CD4-positive, alpha-beta T cell (primary cell): ENCODE measurements around the gene RIGI. TPM values are rescaled to one million over a fixed set of nuclear protein-coding genes. Genes with fewer than 3 reads are reported as not detected.

Experiments used
- ATAC-seq: fragments of 200-7000 bp; cut with Tn5 transposase; one replicate; pipeline ENCODE4 v1.10.0; 2022; ENCODE audit warnings: mild to moderate bottlenecking; ENCODE audit not compliant: poor library complexity
- CTCF ChIA-PET: fragments of 350-600 bp; sonication (Branson Sonifier 250); formaldehyde crosslinking; loops from one replicate; lab custom pipeline; 2021; ENCODE audit warnings: antibody characterized with exemption, inconsistent platforms; lab: Charles Lee
- POLR2A ChIA-PET: fragments of 350-600 bp; sonication (Branson Sonifier 250); formaldehyde crosslinking; loops from one replicate; lab custom pipeline; 2021; ENCODE audit warnings: antibody characterized with exemption, inconsistent platforms; lab: Charles Lee
- DNase-seq, 14 experiments: peaks; one replicate each; pipeline ENCODE4 v3.0.0-alpha.2; 2013 to 2020; ENCODE audit warnings: mixed read lengths in 2 of 14
- H3K27ac ChIP-seq, 2 donors: one replicate each; pipeline versions ENCODE4 v1.5.1 to v1.7.0; 2013; ENCODE audit warnings: low read length in 2 of 2, low read depth in 1 of 2, mild to moderate bottlenecking in 1 of 2
- H3K27me3 ChIP-seq, 2 experiments: 1 replicate in 1 of 2; 2 replicates in 1 of 2; pipeline versions ENCODE4 v1.6.1 to v1.7.0; 2013; ENCODE audit warnings: low read length in 2 of 2, control low read depth in 1 of 2, mild to moderate bottlenecking in 1 of 2, moderate library complexity in 1 of 2; ENCODE audit not compliant: insufficient read depth in 2 of 2, control insufficient read depth in 1 of 2
- H3K36me3 ChIP-seq: one replicate; pipeline ENCODE4 v1.6.1; 2013; ENCODE audit warnings: low read length, control low read depth; ENCODE audit not compliant: insufficient read depth
- H3K4me1 ChIP-seq: one replicate; pipeline ENCODE4 v1.6.1; 2013; ENCODE audit warnings: low read length, control low read depth; ENCODE audit not compliant: insufficient read depth
- H3K4me3 ChIP-seq: one replicate; pipeline ENCODE4 v1.5.1; 2013; ENCODE audit warnings: mild to moderate bottlenecking, low read length, moderate library complexity
- H3K9me3 ChIP-seq, 2 experiments: 1 replicate in 1 of 2; 2 replicates in 1 of 2; pipeline versions ENCODE4 v1.6.1 to v1.7.0; 2013; ENCODE audit warnings: low read length in 2 of 2, mild to moderate bottlenecking in 2 of 2, control low read depth in 1 of 2, moderate library complexity in 1 of 2; ENCODE audit not compliant: control insufficient read depth in 1 of 2, insufficient read depth in 1 of 2
- H3K27ac Mint-ChIP-seq: one replicate; pipeline ENCODE4 v1.8.0; 2020; ENCODE audit warnings: mixed read lengths
- H3K27me3 Mint-ChIP-seq: one replicate; pipeline ENCODE4 v1.8.0; 2021; ENCODE audit warnings: mixed read lengths
- H3K36me3 Mint-ChIP-seq: one replicate; pipeline ENCODE4 v1.8.0; 2021; ENCODE audit warnings: low read depth, mixed read lengths
- H3K4me1 Mint-ChIP-seq: one replicate; pipeline ENCODE4 v1.8.0; 2021; ENCODE audit warnings: low read depth, mixed read lengths
- H3K4me3 Mint-ChIP-seq: one replicate; pipeline ENCODE4 v1.8.0; 2020; ENCODE audit warnings: mild to moderate bottlenecking, mixed read lengths
- H3K9me3 Mint-ChIP-seq: one replicate; pipeline ENCODE4 v1.8.0; 2020; ENCODE audit warnings: mixed read lengths
- intact Hi-C, 2 experiments: fragments of 100-400 bp; cut with DNase I in 1 of 2; cut with micrococcal nuclease in 1 of 2; formaldehyde crosslinking; loops; one replicate each; pipeline versions ENCODE4 v1.15.1 to v1.9.0; 2023 to 2025; cut with DNase I, micrococcal nuclease
- polyA plus RNA-seq, 2 donors: library from polyadenylated mRNA; unstranded; fragments of 120-200 nt; gene quantifications; one replicate each; pipeline ENCODE4 v1.2.1, GENCODE V29; 2013
- total RNA-seq, 174 experiments: library from RNA in 2 of 174; stranded (reverse) in 2 of 174; gene quantifications; one replicate each; pipeline ENCODE4 v1.2.3 and lab custom pipeline; 2021 to 2026
- TF ChIP-seq, protein P1 (sequence below): fragments of 200-600 bp; IDR thresholded peaks from one replicate; pipeline ENCODE4 v1.8.0; 2022; ENCODE audit warnings: antibody characterized with exemption, mild to moderate bottlenecking

Gene RIGI
- total RNA-seq (1 to 10 TPM; 4.9 to 5.0 TPM), total RNA-seq (lab: John Stamatoyannopoulos, UW) (0.61 to 47.1 (median 12.1) reads per million in 172 experiments)
- 21.3 TPM for polyA plus RNA-seq (2013, experiment 1 of 2)
- 23.0 TPM for polyA plus RNA-seq (2013, experiment 2 of 2)

DNA sequence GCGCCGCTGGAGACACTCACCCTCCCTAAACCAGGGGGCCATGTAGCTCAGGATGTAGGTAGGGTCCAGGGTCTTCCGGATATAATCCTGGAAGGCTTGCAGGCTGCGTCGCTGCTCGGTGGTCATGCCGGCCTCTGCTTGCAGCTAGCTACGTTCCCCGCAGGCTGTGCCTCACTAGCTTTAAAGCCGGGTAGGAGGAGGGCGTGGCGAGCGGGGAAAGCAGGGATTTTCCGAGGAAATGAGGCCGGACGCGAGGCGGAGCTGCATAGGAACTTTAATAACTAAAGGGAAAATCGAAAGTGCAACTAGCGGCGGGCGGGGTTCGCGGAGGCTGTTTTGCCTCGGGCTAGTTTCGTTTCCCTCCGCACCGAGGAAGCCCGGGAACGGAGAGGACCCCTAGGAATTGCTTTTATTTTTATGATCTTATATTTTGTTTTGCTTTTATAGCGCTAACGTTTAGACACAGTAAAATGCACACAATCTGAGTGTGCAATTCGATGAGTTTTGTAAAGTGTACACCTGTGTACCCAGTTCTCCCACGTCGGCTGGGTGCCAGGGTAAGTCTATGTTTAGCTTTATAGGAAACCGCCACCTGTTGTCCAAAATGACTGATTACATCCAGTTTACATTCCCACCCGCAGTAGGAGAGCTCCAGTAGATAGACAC, at the start of gene RIGI:
Gene RIGI (minus strand): TSS at position 156 of the 666 bp plus-strand sequence. CDS start 30 bp downstream, at position 126.
- intact Hi-C loops = loop anchor here (1.0 to 10.0 kb wide), 5 partner anchors 26 to 147 kb away; partner anchors contain the start of genes SMIM27 (in 1 of the 2) and TOPORS (in 1 of the 2)
- Histone ChIP-seq H3K4me3 (peak within 1 kb of the TSS; percentile 91), H3K27me3 (no peaks in the 10 kb centered on the region), H3K36me3 (peaks cover 2% of the 10 kb centered on the region), H3K4me1 (peaks cover 20% of the 10 kb centered on the region), H3K9me3 (no peaks in the 10 kb centered on the region), H3K27ac (peak within 1 kb of the TSS; percentile 83 to 91)
- Mint-ChIP-seq H3K27ac (peak within 1 kb of the TSS; percentile 93), H3K4me1 (peaks cover 57% of the 10 kb centered on the region), H3K4me3 (peak within 1 kb of the TSS; percentile 96), H3K9me3 (no peaks in the 10 kb centered on the region), H3K27me3 (no peaks in the 10 kb centered on the region), H3K36me3 (peaks cover 47% of the 10 kb centered on the region)
- POLR2A ChIA-PET = interaction anchor here (0.6 to 4.4 kb wide), 18 partner anchors 9 to 641 kb away, joined by 3 to 127 read pairs (median 4); partner anchors contain the start of genes ACO1, NDUFB6, SMIM27 and TOPORS
- TF ChIP-seq, protein P1, sequence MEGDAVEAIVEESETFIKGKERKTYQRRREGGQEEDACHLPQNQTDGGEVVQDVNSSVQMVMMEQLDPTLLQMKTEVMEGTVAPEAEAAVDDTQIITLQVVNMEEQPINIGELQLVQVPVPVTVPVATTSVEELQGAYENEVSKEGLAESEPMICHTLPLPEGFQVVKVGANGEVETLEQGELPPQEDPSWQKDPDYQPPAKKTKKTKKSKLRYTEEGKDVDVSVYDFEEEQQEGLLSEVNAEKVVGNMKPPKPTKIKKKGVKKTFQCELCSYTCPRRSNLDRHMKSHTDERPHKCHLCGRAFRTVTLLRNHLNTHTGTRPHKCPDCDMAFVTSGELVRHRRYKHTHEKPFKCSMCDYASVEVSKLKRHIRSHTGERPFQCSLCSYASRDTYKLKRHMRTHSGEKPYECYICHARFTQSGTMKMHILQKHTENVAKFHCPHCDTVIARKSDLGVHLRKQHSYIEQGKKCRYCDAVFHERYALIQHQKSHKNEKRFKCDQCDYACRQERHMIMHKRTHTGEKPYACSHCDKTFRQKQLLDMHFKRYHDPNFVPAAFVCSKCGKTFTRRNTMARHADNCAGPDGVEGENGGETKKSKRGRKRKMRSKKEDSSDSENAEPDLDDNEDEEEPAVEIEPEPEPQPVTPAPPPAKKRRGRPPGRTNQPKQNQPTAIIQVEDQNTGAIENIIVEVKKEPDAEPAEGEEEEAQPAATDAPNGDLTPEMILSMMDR = peak; percentile 72
- peak; percentile 82 for ATAC-seq
- CTCF ChIA-PET = interaction anchor here (0.7 to 3.1 kb wide), 14 partner anchors 12 to 147 kb away, joined by 3 to 35 read pairs (median 4); partner anchors contain the start of genes ACO1, NDUFB6, SMIM27 and TOPORS
- peak; percentile 56 to 93 (median 72) for DNase-seq

DNA sequence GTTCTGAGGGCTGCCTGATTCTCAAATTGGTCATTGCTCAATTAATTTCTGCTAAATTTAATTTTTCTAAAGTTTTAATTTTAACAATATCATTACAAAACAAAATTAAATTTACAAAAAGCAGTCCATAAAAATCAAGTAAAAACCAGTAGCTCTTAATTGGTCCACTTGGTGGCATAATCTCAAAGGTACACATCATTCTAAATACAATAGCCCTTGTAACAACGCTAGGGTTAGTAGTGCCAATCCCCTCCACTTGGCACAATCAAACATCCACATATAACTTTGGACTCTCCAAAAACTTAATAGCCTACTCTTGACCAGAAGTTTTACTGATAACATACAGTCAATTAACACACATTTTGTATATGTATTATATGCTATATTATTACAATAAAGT, 48.9 kb upstream of the RIGI start:
- Mint-ChIP-seq H3K4me3 (no peak overlapping the region), H3K36me3 (peaks cover 16% of the 10 kb centered on the region), H3K27ac (no peak overlapping the region), H3K27me3 (peaks cover 15% of the 10 kb centered on the region), H3K4me1 (peaks cover 34% of the 10 kb centered on the region), H3K9me3 (no peaks in the 10 kb centered on the region)
- Histone ChIP-seq H3K9me3 (no peaks in the 10 kb centered on the region), H3K36me3 (peaks cover 4% of the 10 kb centered on the region), H3K4me3 (no peak overlapping the region), H3K27ac (no peak overlapping the region), H3K27me3 (no peaks in the 10 kb centered on the region), H3K4me1 (peaks cover 5% of the 10 kb centered on the region)
- ChIA-PET CTCF (interaction anchor here (0.8 to 12.1 kb wide), 4 partner anchors 23 to 197 kb away, joined by 3 to 206 read pairs (median 34); partner anchors contain the start of genes ACO1, SMIM27 and TOPORS), POLR2A (no interaction called here)
- TF ChIP-seq, protein P1 = no peak
- intact Hi-C loops = loop anchor here in 1 of 2 experiments (2.0 to 10.0 kb wide), 2 partner anchors 50 to 710 kb away; no protein-coding TSS in a partner anchor
- ATAC-seq = no peak
- no peak for DNase-seq

DNA sequence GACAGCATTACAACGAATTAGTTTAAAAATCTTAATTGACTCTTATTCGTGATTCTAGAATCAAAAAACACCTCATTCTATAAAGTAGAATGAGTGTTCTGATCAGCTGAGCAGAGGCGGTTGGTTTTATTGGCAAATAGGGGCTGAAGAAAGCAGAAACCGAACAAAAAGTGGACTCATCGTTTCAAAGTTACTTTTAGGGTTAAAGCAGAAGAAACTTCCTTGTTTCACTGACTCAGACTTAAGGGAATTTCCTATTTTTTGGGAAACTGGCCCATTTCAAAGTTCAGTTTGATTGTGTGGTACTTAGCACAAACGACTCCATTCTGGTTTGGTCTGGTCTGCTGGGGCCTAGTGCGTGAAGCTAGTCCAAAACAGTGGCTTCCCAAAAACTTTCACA, 47.8 kb upstream of the RIGI start:
- peak overlapping the region; percentile 99 for H3K4me3 Mint-ChIP-seq
- no peak overlapping the region for H3K4me3 ChIP-seq
- CTCF ChIA-PET = interaction anchor here (2.3 to 12.1 kb wide), 5 partner anchors 19 to 195 kb away, joined by 8 to 206 read pairs (median 23); partner anchors contain the start of genes ACO1, RIGI, SMIM27 and TOPORS

More for the DNA sequence above, 47.8 kb upstream of the RIGI start:
- POLR2A ChIA-PET = interaction anchor here (1.7 to 3.1 kb wide), 4 partner anchors 23 to 195 kb away, joined by 5 to 77 read pairs (median 39); partner anchors contain the start of genes ACO1, RIGI, SMIM27 and TOPORS
- Histone ChIP-seq H3K36me3 (peaks cover 4% of the 10 kb centered on the region), H3K27ac (peak overlapping the region; percentile 74 to 87), H3K27me3 (no peaks in the 10 kb centered on the region), H3K9me3 (no peaks in the 10 kb centered on the region), H3K4me1 (peaks cover 5% of the 10 kb centered on the region)
- Mint-ChIP-seq H3K27me3 (peaks cover 7% of the 10 kb centered on the region), H3K9me3 (no peaks in the 10 kb centered on the region), H3K27ac (peak overlapping the region; percentile 97), H3K4me1 (peaks cover 37% of the 10 kb centered on the region), H3K36me3 (peaks cover 23% of the 10 kb centered on the region)
- intact Hi-C loops = loop anchor here (2.0 to 10.0 kb wide), 3 partner anchors 49 to 711 kb away; partner anchors contain the start of gene APTX (in 2 of the 2)
- no peak for DNase-seq
- TF ChIP-seq, protein P1 = no peak
- no peak for ATAC-seq
